Left colon (tissue), 2 donors: Measurements from ENCODE around the gene SIGLEC7. TPM values are rescaled to one million over a fixed set of nuclear protein-coding genes. Genes with fewer than 3 reads are reported as not detected.
"Not testable (repeated sequence)": the region's sequence is repeated elsewhere in the genome, so short reads cannot be mapped to it uniquely, and the experiment has no call there.

Experiments used
- ATAC-seq: fragments of 200-7000 bp; cut with Tn5 transposase; one replicate; pipeline ENCODE4 v1.9.1; 2020; ENCODE audit warnings: mild to moderate bottlenecking, moderate library complexity
- DNase-seq, 2 donors: peaks; one replicate each; pipeline ENCODE4 v3.0.0-alpha.2; 2020
- intact Hi-C, 2 donors: fragments of 100-400 bp; cut with DNase I in 1 of 2; cut with micrococcal nuclease in 1 of 2; formaldehyde crosslinking; loops; one replicate each; pipeline versions ENCODE4 v1.11.2 to v1.14.0; 2022; cut with DNase I, micrococcal nuclease
- total RNA-seq, 2 donors: library from RNA; stranded (reverse); fragmentation: NEBNext Ultra II Directional; extraction: Animal tissue kit (Norgen Biotek cat#: 25700); gene quantifications; one replicate each; pipeline ENCODE4 v1.2.1, GENCODE V29; 2021
- donor health status: DM: no; HTN: no; CAD: no.
- donor health status: DM: yes; HTN: yes; CAD: no.

SIGLEC7 gene
- total RNA-seq, 2 donors from 2014 or later, result 1.1 to 1.3 TPM

DNA sequence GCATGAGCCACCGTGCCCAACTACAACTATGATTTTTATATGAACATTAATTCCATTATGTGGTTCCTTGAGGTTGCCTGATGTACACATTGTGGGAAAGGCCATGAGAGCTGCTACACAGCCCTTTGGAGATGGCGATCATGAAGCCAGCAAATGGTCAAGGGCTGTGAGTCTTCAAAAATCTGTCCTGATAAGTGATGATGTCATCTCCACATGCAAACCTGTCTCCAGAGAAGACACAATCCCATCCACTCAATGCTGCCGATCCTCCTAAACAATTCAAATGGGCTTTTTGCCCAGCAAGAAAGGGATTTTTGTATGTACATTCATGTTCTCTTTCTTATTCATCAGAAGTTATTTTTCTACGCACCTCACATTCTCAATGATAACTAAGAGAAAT is 17.6 kb downstream of the SIGLEC7 start:
- intact Hi-C loops, result no loop called here
- ATAC-seq, result no peak
- no peak for DNase-seq

DNA sequence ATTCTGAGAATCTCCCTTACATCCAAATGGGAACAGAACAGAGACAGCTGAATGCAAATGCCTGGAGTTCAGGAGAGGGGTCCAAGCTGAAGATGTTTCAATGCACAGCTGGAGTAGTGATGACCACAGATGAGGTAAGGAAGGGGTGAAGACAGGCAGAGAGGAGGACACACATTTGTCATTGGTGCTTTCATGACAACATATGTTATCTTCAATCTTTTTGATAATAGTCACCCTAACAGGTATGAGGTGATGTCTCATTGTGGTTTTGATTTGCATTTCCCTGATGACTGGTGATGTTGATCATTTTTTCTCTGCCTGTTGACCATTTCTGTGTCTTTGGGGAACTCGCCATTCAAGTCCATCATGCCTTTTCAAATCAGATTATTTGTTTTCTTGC is 19.2 kb downstream of the SIGLEC7 start:
- ATAC-seq, result no peak
- DNase-seq, result no peak
- intact Hi-C loops, result no loop called here

DNA sequence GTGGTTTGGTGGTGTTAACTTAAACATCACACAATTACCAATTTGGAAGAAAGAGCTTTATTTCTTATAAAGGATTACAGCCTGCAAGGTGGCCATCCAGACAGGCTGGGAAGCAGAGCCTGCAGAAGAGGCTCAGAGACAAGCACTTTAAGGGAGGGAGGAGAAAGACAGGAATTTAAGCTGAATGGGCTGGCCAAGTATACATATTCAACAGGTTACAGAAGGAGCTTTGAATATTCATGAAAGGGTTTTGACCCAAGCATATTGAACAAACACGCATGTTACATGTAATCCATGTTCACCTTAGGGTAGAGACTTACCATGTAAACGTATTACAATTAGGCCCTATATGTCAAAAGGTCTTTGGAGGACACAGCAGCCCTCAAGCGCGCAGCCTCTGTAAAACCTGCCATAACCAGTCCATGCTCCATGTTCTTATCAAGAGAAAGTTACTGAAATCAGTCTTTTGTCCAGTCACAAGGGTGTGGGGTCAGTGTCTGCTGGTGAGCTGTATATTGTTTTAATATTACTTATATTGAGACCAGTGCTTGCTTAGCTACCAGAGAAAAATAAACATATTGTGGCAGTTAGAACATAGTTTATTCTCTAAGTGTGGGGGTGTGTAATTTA is 19.9 kb downstream of the SIGLEC7 start:
- intact Hi-C loops, result no loop called here
- DNase-seq (no peak), ATAC-seq (no peak)

DNA sequence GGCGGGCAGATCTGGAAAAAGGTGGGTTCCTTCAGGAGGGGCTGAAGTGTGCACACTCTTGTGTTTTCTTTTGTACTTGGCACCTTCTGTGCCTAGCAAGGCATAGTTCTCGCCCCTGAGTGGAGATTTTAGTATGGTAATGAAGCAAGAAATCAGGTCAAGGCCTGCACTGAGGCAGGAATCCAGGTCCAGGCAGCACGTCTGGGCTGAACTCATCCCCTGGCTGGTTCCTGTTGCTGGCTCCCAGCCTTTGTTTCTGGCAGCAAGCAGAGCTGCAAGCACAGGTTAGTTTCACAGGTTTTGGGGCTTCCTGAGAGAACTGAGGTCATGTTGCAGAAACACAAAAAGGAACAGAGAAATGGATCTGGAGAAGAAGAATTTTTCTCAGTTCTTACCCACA is 21.2 kb downstream of the SIGLEC7 start:
- no peak for ATAC-seq
- no peak for DNase-seq

DNA sequence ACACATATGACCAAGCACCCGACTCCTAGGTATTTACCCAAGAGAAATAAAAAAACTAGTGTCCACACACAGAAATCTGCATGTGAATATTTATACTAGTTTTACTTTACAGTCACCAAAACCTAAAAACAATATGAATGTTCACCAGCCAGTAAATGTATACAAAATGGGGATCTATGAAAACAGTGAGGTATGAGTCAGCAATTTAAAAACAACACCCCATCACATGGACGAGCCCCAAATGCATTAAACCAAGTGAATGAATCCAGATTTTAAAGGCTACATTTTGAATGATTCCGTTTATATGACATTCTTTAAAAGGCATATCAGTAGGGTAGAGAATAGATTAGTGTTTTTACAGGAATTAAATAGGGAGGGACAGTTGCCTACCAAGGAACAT is 22.1 kb downstream of the SIGLEC7 start:
- intact Hi-C loops, result no loop called here
- DNase-seq, result no peak
- no peak for ATAC-seq

More for the DNA sequence above, 21.2 kb downstream of the SIGLEC7 start:
- intact Hi-C loops, result no loop called here

DNA sequence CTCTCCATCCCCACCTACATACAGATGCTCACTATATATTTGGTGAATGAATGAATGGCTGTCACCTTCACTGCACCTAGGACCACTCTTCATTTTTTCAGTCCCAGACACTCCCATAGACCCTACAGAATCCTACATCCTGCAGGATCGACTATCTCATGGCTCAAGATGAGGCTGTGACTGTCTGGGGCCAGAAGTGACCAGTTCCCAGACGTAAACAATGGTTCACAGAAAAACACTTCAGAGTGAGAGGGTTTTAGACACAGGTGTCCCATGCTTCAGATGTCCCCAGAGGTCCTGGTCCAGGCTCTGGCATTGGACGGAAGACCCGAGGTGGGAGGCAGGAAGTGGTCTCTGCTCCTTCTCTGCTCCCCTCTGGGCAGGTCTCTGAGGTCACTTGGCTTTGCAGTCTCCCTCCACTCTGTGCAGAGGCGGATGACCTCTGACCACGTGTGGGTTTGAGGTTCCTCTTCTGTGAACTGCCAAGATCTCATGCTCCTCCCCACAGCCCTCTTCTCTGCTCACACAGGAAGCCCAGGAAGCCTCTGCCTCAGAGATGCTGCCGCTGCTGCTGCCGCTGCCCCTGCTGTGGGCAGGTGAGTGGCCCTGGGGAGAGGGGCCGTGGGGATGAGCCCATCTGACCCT is 24.9 kb downstream of the SIGLEC7 start:
- DNase-seq, result peak in 1 of 2 donors; percentile 20
- no peak for ATAC-seq
- intact Hi-C loops, result no loop called here

DNA sequence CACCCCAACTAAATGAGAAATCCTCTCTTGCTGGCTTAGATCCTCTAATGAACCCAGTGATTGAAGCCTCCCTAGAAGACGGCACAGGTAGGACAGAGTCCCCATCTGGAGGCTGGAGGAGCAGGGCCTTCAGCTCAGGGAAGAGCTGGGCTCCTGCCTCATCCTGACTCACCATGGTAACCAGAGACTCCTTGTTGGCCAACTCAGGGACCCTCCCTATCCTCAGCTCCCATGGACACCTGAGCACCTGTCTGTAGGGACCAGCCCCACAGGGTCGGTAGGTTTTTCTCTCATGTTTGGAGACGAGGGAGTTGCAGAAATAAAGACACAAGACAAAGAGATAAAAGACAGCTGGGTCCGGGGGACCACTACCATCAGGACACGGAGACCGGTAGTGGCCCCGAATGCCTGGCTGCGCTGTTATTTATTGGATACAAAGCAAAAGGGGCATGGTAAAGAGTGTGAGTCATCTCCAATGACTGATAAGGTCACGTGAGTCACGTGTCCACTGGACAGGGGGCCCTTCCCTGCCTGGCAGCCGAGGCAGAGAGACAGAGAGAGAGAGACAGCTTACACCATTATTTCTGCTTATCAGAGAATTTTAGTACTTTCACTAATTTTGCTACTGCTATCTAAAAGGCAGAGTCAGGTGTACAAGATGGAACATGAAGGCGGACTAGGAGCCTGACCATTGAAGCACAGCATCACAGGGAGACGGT is 26.6 kb downstream of the SIGLEC7 start:
- ATAC-seq, result no peak
- DNase-seq, result no peak
- intact Hi-C loops, result no loop called here

DNA sequence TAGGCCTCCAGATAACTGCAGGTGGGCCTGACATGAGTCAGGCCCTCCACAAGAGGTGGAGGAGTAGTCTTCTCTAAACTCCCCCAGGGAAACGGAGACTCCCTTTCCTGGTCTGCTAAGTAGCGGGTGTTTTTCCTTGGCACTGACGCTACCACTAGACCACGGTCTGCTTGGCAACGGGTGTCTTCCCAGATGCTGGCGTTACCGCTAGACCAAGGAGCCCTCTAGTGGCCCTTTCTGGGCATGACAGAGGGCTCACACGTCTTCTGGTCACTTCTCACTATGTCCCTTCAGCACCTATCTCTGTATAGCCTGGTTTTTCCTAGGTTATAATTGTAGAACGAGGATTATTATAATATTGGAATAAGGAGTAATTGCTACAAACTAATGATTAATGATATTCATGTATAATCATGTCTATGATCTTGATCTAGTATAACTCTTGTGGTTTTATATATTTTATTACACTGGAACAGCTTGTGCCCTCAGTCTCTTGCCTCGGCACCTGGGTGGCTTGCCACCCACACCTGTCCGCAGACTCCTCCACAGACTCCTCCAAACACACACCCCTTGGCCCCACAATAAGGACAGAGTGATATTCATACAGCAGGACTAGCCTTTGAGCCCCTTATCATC is 27.3 kb downstream of the SIGLEC7 start:
- intact Hi-C loops, ATAC-seq: not testable (repeated sequence)
- peak in 1 of 2 donors; percentile 76 for DNase-seq

DNA sequence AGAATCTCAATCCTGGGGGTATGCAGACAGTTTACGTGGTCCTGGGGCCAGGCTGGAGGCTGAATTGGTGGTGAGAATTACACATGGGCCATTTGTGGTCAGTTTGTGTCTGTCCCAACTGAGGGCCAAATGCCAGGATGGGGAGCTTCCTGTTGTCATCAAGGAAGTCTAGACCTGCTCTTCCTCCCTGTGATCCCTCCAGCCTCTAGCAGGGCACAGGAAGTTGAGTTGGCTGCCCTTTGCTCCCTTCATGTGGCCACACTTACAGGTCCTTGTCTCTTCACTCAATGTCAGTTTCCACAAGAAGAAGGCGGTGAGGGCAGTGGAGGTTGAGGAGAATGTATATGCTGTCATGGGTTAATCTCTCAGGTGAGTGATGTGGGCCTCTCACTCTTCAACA is 30.1 kb downstream of the SIGLEC7 start:
- ATAC-seq (no peak), DNase-seq (no peak)
- intact Hi-C loops, result no loop called here

DNA sequence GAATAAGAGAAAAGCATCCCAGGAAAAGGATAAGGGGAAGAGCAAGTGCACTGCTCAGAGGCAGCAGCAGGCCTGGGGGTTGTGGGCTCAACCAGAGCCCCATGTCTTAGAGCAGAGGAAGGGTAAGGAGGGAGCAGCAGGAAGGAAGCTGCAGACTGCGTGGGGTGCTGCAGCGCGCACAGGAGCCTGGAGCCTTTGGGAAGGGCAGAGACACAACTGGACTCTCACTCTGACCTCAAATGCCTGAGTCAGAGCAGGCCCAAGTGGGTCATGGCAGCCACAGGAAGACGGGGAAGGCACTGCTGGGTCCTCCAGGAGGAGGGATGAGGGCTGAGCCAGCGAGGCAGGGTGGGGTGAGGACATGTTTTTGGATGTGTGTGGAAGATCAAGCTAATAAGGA is 31.6 kb downstream of the SIGLEC7 start:
- no peak for ATAC-seq
- no peak for DNase-seq
- intact Hi-C loops, result no loop called here

DNA sequence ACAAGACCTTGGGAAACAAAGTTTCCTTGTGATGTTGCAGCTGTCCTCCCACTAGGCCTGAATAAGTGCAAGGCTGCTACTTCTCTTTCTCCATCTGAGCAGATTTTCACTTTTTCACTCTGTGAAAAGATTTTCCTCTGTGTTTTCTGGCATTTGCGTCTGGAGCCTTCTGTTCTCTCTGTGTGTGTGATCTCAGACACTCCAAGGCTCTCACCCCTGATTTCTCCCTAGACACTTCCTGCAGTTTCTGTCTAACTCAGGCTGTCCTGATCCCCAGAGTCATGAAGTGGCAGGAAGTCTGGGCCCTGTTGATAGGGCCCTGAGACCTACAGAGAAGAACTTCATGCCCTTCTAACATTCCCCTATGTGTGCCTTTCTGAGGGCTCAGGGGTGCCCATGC is 37.2 kb downstream of the SIGLEC7 start:
- DNase-seq, result no peak
- ATAC-seq, result no peak
- intact Hi-C loops, result no loop called here

DNA sequence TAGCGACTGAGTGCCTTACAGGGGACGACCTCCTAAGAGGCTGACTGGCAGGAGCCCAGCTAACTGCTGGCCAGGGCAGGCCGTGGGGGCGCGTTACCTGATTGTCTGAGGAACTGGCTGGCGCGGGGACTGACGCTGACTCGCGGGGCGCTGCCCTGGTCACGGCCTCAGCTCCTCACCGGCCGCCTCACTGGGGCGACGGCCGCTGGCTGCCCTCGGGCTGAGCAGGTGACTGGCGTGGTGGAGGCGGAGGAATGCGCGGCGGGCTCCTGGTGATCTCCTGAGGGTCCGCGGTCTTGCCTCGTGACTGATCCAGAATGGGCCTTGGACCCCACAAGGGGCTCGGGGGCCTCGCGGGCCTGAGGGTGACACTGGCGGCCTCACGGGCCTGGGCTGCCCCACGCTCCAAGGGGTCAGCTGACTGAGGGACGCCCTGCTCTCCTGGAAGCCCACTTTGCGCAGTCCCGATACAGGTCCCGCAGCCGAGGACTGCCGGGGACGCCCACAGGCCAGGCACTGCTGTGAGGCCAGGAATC is 39.3 kb downstream of the SIGLEC7 start:
- ATAC-seq (no peak), DNase-seq (no peak)
- intact Hi-C loops, result no loop called here

DNA sequence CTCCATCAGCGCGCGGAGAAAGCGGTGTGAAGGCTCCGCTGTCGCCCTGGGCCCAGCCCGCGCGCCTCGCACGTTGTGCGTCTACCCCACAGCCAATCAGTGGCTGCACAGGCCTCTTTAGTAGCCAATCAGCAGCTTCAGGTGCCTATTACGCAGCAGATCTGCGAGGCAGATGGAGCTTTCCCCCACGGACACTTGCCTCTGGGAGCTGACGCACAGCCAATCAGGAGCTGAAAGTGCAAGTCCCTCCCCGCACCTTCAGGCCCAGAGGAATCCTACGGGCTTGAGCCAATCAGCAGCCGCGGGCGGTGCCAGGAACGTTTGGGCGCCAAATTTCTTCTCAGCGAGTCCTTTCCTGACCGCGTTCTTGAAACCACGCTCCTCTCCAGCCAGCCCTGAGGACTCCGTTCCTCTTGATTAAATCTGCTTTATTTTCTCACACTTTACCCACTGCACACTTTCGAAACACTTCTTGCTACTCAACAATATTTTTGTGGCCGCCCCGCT is 39.9 kb downstream of the SIGLEC7 start:
- DNase-seq, result no peak
- ATAC-seq, result no peak
- intact Hi-C loops, result no loop called here

DNA sequence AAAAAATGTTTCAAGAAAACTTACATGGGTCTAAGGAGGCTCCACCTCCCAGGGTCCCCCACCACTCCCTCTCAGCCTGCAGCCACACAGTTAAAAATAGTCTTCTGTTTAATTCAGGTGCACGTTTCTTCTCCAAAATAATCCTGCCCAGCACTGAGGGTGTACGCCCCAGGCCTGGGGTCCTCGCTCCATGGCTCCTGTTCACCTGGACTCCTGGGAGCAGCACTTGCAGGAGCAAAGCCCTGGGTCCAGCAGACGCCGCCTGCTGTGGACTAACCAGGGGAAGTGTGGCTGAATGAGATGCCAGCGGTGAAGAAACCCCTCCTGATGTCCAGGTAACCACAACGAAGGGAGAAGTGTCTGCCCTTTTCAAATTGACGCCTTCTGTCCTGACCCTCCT is 41.5 kb downstream of the SIGLEC7 start:
- ATAC-seq (no peak), DNase-seq (no peak)
- intact Hi-C loops, result no loop called here

DNA sequence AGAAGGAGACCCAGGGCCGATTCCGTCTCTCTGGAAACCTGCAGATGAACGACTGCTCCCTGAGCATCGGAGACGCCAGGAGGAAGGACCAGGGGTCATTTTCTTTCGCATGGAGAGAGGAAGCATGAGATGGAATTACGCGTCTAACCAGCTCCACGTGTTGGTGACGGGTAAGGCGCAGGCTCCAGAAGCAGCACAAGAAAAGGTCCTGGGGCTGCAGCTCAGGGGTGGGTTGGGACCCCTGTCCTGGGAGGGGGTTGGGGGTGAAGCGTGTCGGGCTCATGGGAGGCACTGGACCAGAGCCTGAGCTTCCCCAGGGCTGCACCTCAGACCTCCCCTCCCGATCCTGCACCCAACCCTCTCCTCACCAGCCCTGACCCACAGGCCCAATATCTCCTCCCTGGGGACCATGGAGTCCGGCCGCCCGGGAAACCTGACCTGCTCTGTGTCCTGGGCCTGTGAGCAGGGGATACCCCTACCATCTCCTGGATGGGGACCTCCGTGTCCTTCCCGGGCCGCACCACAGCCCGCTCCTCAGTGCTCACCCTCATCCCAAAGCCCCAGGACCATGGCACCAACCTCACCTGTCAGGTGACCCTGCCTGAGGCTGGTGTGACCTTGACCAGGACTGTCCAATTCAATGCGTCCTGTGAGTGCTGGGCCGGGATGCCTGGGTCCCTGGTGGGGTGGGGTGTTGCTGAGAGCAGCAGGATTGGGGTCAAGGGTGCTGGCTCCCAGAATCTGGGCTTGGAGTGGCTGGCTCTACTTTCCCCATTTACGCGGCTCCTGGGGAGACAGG is 43.2 kb downstream of the SIGLEC7 start:
- intact Hi-C loops, result no loop called here
- ATAC-seq, result no peak

DNA sequence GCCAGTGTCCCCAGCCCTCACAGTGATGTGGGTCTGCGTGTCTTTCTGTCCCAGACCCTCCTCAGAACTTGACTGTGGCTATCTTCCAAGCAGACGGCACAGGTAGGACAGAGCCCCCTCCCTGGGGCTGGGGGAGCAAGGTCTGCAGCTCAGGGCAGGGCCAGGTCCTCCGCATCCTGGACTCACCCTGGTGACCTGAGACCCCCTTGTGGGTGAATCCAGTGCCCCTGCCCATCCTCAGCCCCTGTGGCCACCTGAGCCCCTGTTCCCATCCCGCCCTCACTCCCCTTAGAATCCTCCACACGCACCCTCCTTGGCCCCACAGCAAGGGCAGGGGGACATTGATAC is 43.7 kb downstream of the SIGLEC7 start:
- DNase-seq, result no peak
- intact Hi-C loops, result no loop called here

More for the DNA sequence above, 43.2 kb downstream of the SIGLEC7 start:
- no peak for DNase-seq

DNA sequence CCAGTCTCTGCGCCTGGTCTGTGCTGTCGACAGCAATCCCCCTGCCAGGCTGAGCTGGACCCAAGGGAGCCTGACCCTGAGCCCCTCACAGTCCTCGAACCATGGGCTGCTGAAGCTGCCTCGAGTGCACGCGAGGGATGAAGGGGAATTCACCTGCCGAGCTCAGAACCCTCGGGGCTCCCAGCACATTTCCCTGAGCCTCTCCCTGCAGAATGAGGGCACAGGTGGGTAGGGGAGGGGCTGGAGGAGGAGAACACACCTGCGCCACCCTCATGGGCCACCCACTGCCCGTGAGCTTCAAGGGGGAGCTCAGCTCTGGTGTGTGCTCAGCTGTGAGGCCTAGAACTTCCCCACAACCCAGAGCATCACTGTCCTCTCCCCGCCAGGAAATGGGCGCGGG is 44.2 kb downstream of the SIGLEC7 start:
- ATAC-seq, result no peak
- no peak for DNase-seq
- intact Hi-C loops, result no loop called here

More for the DNA sequence above, 43.7 kb downstream of the SIGLEC7 start:
- ATAC-seq, result no peak

DNA sequence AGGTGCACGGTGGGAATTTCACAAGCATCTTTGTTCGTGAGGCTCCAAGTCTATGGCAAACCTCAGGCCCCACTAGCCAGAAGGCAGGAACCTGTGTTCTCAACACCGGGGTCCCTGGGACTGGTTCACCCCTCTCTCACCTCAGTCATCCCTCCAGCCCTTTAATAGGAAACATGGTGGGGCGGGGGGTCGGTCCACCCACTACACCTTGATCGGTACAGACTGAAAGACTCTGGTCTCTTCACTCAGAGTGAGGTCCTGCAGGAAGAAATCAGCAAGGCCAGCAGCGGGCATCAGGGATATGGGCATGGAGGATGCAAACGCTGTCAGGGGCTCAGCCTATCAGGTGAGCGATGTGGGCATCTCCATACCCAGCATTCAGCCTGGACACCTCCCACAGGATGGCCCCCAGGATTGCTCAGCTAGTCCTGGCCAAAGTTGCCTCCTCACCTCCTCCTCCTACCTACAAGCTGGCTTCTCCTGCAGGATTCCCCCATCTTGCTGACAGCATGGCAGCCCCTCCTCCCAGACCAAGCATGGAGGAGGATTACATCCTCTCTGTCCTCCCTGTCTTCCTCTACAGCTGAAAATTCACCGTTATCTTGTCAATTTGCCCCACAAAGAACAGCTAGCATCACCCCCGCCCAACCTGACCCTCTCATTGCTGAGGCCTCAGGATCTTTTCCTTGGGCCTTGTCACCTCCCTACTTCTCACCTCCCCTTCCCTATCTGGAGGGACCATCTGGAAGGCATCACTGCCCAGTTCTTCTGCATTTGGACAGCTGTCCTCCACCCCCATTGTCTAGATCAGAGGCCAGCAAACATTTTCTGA is 45.5 kb downstream of the SIGLEC7 start:
- DNase-seq (no peak), ATAC-seq (no peak)
- intact Hi-C loops, result no loop called here
